H9 (cell line): ENCODE data around the gene DNASE1L3. TPM values are rescaled to one million over a fixed set of nuclear protein-coding genes. Genes with fewer than 3 reads are reported as not detected.
A peak's percentile ranks its signal among the peaks of the same experiment; 100 is the strongest.

Experiments used
- DNase-seq: peaks from one replicate; pipeline ENCODE4 v3.0.0-alpha.2; 2017
- H2AFZ ChIP-seq: one replicate; pipeline ENCODE4 v1.6.1; 2013; ENCODE audit warnings: mild to moderate bottlenecking, low read length, control low read depth, moderate library complexity
- H2AK5ac ChIP-seq: 2 replicates; pipeline ENCODE4 v1.6.1; 2013; ENCODE audit warnings: low read length, control low read depth, mixed read lengths; ENCODE audit not compliant: insufficient read length
- H2BK120ac ChIP-seq: one replicate; pipeline ENCODE4 v1.6.1; 2013; ENCODE audit warnings: low read depth, mild to moderate bottlenecking, low read length, control low read depth, inconsistent platforms; ENCODE audit not compliant: poor library complexity, severe bottlenecking
- H2BK12ac ChIP-seq: 2 replicates; pipeline ENCODE4 v1.6.1; 2013; ENCODE audit warnings: low read length, control low read depth, mixed read lengths, low read depth; ENCODE audit not compliant: insufficient read length
- H2BK15ac ChIP-seq: 2 replicates; pipeline ENCODE4 v1.6.1; 2013; ENCODE audit warnings: low read depth, low read length, control low read depth
- H2BK20ac ChIP-seq: one replicate; pipeline ENCODE4 v1.6.1; 2013; ENCODE audit warnings: low read depth, mild to moderate bottlenecking, low read length, control low read depth, inconsistent platforms; ENCODE audit not compliant: poor library complexity, severe bottlenecking
- H2BK5ac ChIP-seq: 2 replicates; pipeline ENCODE4 v1.6.1; 2013; ENCODE audit warnings: low read length, control low read depth, mixed read lengths; ENCODE audit not compliant: insufficient read length
- H3K14ac ChIP-seq: 2 replicates; pipeline ENCODE4 v1.6.1; 2013; ENCODE audit warnings: low read length, control low read depth; ENCODE audit not compliant: insufficient read depth
- H3K18ac ChIP-seq: 2 replicates; pipeline ENCODE4 v1.6.1; 2013; ENCODE audit warnings: low read depth, mild to moderate bottlenecking, mixed read lengths, low read length, control low read depth; ENCODE audit not compliant: insufficient read length
- H3K23ac ChIP-seq: 2 replicates; pipeline ENCODE4 v1.6.1; 2013; ENCODE audit warnings: low read length, control low read depth, mixed read lengths, low read depth; ENCODE audit not compliant: insufficient read length
- H3K23me2 ChIP-seq: 2 replicates; pipeline ENCODE4 v1.6.1; 2013; ENCODE audit warnings: low read depth, mild to moderate bottlenecking, mixed read lengths, low read length, control low read depth; ENCODE audit not compliant: insufficient read length, poor library complexity, severe bottlenecking
- H3K27ac ChIP-seq: 2 replicates; pipeline ENCODE4 v1.5.1; 2013; ENCODE audit warnings: low read length, control low read depth, mixed read lengths, low read depth; ENCODE audit not compliant: insufficient read length
- H3K27me3 ChIP-seq: 2 replicates; pipeline ENCODE4 v1.6.1; 2013; ENCODE audit warnings: low read length, control low read depth, inconsistent platforms; ENCODE audit not compliant: insufficient read depth
- H3K4ac ChIP-seq: 2 replicates; pipeline ENCODE4 v1.6.1; 2013; ENCODE audit warnings: low read depth, mild to moderate bottlenecking, control low read depth, inconsistent platforms, low read length, moderate library complexity
- H3K4me1 ChIP-seq: 2 replicates; pipeline ENCODE4 v1.6.1; 2013; ENCODE audit warnings: low read length, control low read depth, inconsistent platforms; ENCODE audit not compliant: insufficient read depth
- H3K4me2 ChIP-seq: 2 replicates; pipeline ENCODE4 v1.6.1; 2013; ENCODE audit warnings: low read length, control low read depth, mixed read lengths; ENCODE audit not compliant: insufficient read length, insufficient read depth
- H3K56ac ChIP-seq: 2 replicates; pipeline ENCODE4 v1.6.1; 2013; ENCODE audit warnings: low read depth, mild to moderate bottlenecking, mixed read lengths, low read length, control low read depth; ENCODE audit not compliant: insufficient read length
- H3K79me1 ChIP-seq: 2 replicates; pipeline ENCODE4 v1.6.1; 2013; ENCODE audit warnings: low read depth, mild to moderate bottlenecking, moderate library complexity, low read length, control low read depth, inconsistent platforms; ENCODE audit not compliant: insufficient read depth, poor library complexity, severe bottlenecking
- H3K79me2 ChIP-seq: 2 replicates; pipeline ENCODE4 v1.6.1; 2013; ENCODE audit warnings: low read length, control low read depth, inconsistent platforms; ENCODE audit not compliant: insufficient read depth
- H3K9ac ChIP-seq: 2 replicates; pipeline ENCODE4 v1.6.1; 2013; ENCODE audit warnings: low read length, control low read depth, mixed read lengths; ENCODE audit not compliant: insufficient read length; ENCODE audit errors: extremely low read depth
- H3K9me3 ChIP-seq: one replicate; pipeline ENCODE4 v1.6.1; 2013; ENCODE audit warnings: low read depth, low read length, inconsistent platforms; ENCODE audit not compliant: control insufficient read depth
- H3T11ph ChIP-seq: one replicate; pipeline ENCODE4 v1.6.1; 2013; ENCODE audit warnings: mild to moderate bottlenecking, low read length, control low read depth, inconsistent platforms
- H4K20me1 ChIP-seq: one replicate; pipeline ENCODE4 v1.6.1; 2013; ENCODE audit not compliant: control insufficient read depth, insufficient read length, insufficient read depth
- H4K5ac ChIP-seq: 2 replicates; pipeline ENCODE4 v1.6.1; 2013; ENCODE audit warnings: low read depth, mild to moderate bottlenecking, mixed read lengths, low read length, control low read depth; ENCODE audit not compliant: insufficient read length
- H4K8ac ChIP-seq: replicated peaks from 2 replicates; pipeline ENCODE4 v1.6.1; 2013; ENCODE audit warnings: low read length, control low read depth, mixed read lengths, low read depth; ENCODE audit not compliant: insufficient read length
- H4K91ac ChIP-seq: 2 replicates; pipeline ENCODE4 v1.6.1; 2013; ENCODE audit warnings: low read depth, mild to moderate bottlenecking, moderate library complexity, mixed read lengths, low read length, control low read depth; ENCODE audit not compliant: insufficient read length
- H3K27ac Mint-ChIP-seq, 3 experiments: 2 replicates in 2 of 3; 3 replicates in 1 of 3; pipeline ENCODE4 v1.8.0; 2020 to 2021; ENCODE audit warnings: mixed read lengths in 3 of 3, mild to moderate bottlenecking in 1 of 3, moderate library complexity in 1 of 3
- H3K27me3 Mint-ChIP-seq: 2 replicates; pipeline ENCODE4 v1.8.0; 2021; ENCODE audit warnings: low read depth, mild to moderate bottlenecking, moderate library complexity, mixed read lengths
- H3K36me3 Mint-ChIP-seq, 3 experiments: 2 replicates in 2 of 3; 3 replicates in 1 of 3; pipeline ENCODE4 v1.8.0; 2020 to 2021; ENCODE audit warnings: low read depth in 3 of 3, mixed read lengths in 3 of 3; ENCODE audit not compliant: insufficient read depth in 1 of 3
- H3K4me1 Mint-ChIP-seq, 2 experiments: 2 replicates each; pipeline ENCODE4 v1.8.0; 2020; ENCODE audit warnings: mixed read lengths in 2 of 2
- H3K4me3 Mint-ChIP-seq, 2 experiments: 2 replicates in 1 of 2; 3 replicates in 1 of 2; pipeline ENCODE4 v1.8.0; 2020 to 2021; ENCODE audit warnings: mild to moderate bottlenecking in 2 of 2, mixed read lengths in 2 of 2, moderate library complexity in 1 of 2
- H3K9me3 Mint-ChIP-seq, 2 experiments: 2 replicates in 1 of 2; 3 replicates in 1 of 2; pipeline ENCODE4 v1.8.0; 2020; ENCODE audit warnings: mild to moderate bottlenecking in 2 of 2, mixed read lengths in 2 of 2, moderate library complexity in 1 of 2
- CTCF ChIP-seq: fragments of 200-600 bp; sonication (generic); conservative IDR thresholded peaks from 3 replicates; pipeline ENCODE4 v1.8.0; 2021; ENCODE audit warnings: antibody characterized with exemption, mild to moderate bottlenecking
- WGBS: extraction: QIAGEN DNeasy Blood & Tissue Kit; methylation state at CpG from one replicate; pipeline ENCODE4 v1.1.7; 2013; ENCODE audit warnings: missing lambda C conversion rate, low lambda C conversion rate, mixed read lengths; ENCODE audit not compliant: insufficient read length; ENCODE audit errors: extremely low coverage; 5-methylcytosine and 5-hydroxymethylcytosine counted together
- total RNA-seq: library from RNA; stranded (reverse); gene quantifications from 2 replicates; pipeline ENCODE4 v1.2.1, GENCODE V29; 2021

Gene DNASE1L3
- total RNA-seq, 1 experiment from 2014 or later, result not detected

GRCh38 chr3:58222161-58222724, 11.5 kb upstream of the DNASE1L3 start:
- no peak overlapping the region for H2BK20ac ChIP-seq

More at GRCh38 chr3:58222161-58222724, 11.5 kb upstream of the DNASE1L3 start:
- Histone ChIP-seq H2BK12ac (no peak overlapping the region), H2BK15ac (no peak overlapping the region), H3K9me3 (no peaks in the 10 kb centered on the region), H3K56ac (no peak overlapping the region), H3K4ac (no peak overlapping the region), H3K23ac (no peak overlapping the region), H2AK5ac (no peak overlapping the region), H4K91ac (no peak overlapping the region), H4K8ac (no peak overlapping the region), H3K27ac (no peak overlapping the region), H4K20me1 (no peaks in the 10 kb centered on the region), H3K14ac (no peak overlapping the region), H3T11ph (no peak overlapping the region), H2BK120ac (no peak overlapping the region), H3K18ac (no peak overlapping the region), H3K23me2 (no peaks in the 10 kb centered on the region), H3K4me2 (no peak overlapping the region), H3K27me3 (no peaks in the 10 kb centered on the region), H4K5ac (no peak overlapping the region), H3K79me2 (no peaks in the 10 kb centered on the region), H2BK5ac (no peak overlapping the region), H3K79me1 (no peaks in the 10 kb centered on the region), H3K4me1 (no peaks in the 10 kb centered on the region), H3K9ac (no peak overlapping the region), H2AFZ (peak overlapping the region; percentile 12)
- H3K27me3 Mint-ChIP-seq, result peaks cover 22% of the 10 kb centered on the region
- no CpG with 5 or more reads among the region's 8 CpGs for WGBS
- no peak for DNase-seq
- no peaks in the 10 kb centered on the region for H3K9me3 Mint-ChIP-seq
- no peak for TF ChIP-seq CTCF
- H3K4me3 Mint-ChIP-seq, result no peak overlapping the region
- peaks cover 8% of the 10 kb centered on the region in 2 experiments for H3K4me1 Mint-ChIP-seq
- no peak overlapping the region for H3K27ac Mint-ChIP-seq
- H3K36me3 Mint-ChIP-seq, result no peaks in the 10 kb centered on the region
